ENCODE measurements around the gene PAPPA.
A peak's percentile ranks its signal among the peaks of the same experiment; 100 is the strongest.

The PAPPA gene

GRCh38 chr9:116275418-116276195, 122.0 kb downstream of the PAPPA start:
- no peak for DNase-seq (ENCODE audit: low spot score)

GRCh38 chr9:116276196-116276493, 122.6 kb downstream of the PAPPA start:
- no peak for DNase-seq (ENCODE audit: low spot score)

- no peak for DNase-seq (ENCODE audit: low spot score)
These were observed 123.1 kb downstream of the PAPPA start for GRCh38 chr9:116276651-116277121.

GRCh38 chr9:116278326-116278725, 124.7 kb downstream of the PAPPA start:
- DNase-seq (ENCODE audit: low spot score): no peak

GRCh38 chr9:116279230-116279629, 125.6 kb downstream of the PAPPA start:
- no peak for DNase-seq (ENCODE audit: low spot score)

GRCh38 chr9:116280529-116280928, 126.9 kb downstream of the PAPPA start:
- no peak for DNase-seq (ENCODE audit: low spot score)

GRCh38 chr9:116282597-116282996, 129.0 kb downstream of the PAPPA start:
- DNase-seq (ENCODE audit: low spot score): no peak

GRCh38 chr9:116284518-116284917, 130.9 kb downstream of the PAPPA start:
- no peak for DNase-seq (ENCODE audit: low spot score)

GRCh38 chr9:116285320-116285719, 131.7 kb downstream of the PAPPA start:
- no peak for DNase-seq (ENCODE audit: low spot score)

GRCh38 chr9:116286297-116286696, 132.7 kb downstream of the PAPPA start:
- no peak for DNase-seq (ENCODE audit: low spot score)

- no peak for DNase-seq (ENCODE audit: low spot score)
These were observed 134.1 kb downstream of the PAPPA start for GRCh38 chr9:116287721-116288120.

- no peak for DNase-seq (ENCODE audit: low spot score)
These were observed 135.1 kb downstream of the PAPPA start for GRCh38 chr9:116288658-116289057.

GRCh38 chr9:116297346-116297745, 143.8 kb downstream of the PAPPA start:
- no peak for DNase-seq (ENCODE audit: low spot score)

GRCh38 chr9:116298249-116298648, 144.7 kb downstream of the PAPPA start:
- no peak for DNase-seq (ENCODE audit: low spot score)

GRCh38 chr9:116298878-116299391, 145.3 kb downstream of the PAPPA start:
- DNase-seq (ENCODE audit: low spot score): peak; percentile 26

GRCh38 chr9:116300360-116300870, 146.8 kb downstream of the PAPPA start:
- peak; percentile 45 for DNase-seq (ENCODE audit: low spot score)

- no peak for DNase-seq (ENCODE audit: low spot score)
These were observed 149.7 kb downstream of the PAPPA start for GRCh38 chr9:116303270-116303669.

GRCh38 chr9:116303886-116304538, 150.4 kb downstream of the PAPPA start:
- no peak for DNase-seq (ENCODE audit: low spot score)

GRCh38 chr9:116304761-116305160, 151.2 kb downstream of the PAPPA start:
- no peak for DNase-seq (ENCODE audit: low spot score)

- no peak for DNase-seq (ENCODE audit: low spot score)
These were observed 154.5 kb downstream of the PAPPA start for GRCh38 chr9:116308076-116308475.

GRCh38 chr9:116309900-116310611, 156.5 kb downstream of the PAPPA start:
- DNase-seq (ENCODE audit: low spot score): no peak

- no peak for DNase-seq (ENCODE audit: low spot score)
These were observed 158.6 kb downstream of the PAPPA start for GRCh38 chr9:116312221-116312620.

- no peak for DNase-seq (ENCODE audit: low spot score)
These were observed 160.0 kb downstream of the PAPPA start for GRCh38 chr9:116313638-116314037.

Measured in globus pallidus (tissue), 1 donor.